CD14-positive monocyte (primary cell): ENCODE data around the gene SKIC8. TPM values are rescaled to one million over a fixed set of nuclear protein-coding genes. Genes with fewer than 3 reads are reported as not detected.

ENCODE experiments used
- DNase-seq, 3 donors: peaks; one replicate each; pipeline ENCODE4 v3.0.0-alpha.2; 2011 to 2022
- H2AFZ ChIP-seq: 2 replicates; pipeline ENCODE4 v1.6.0; 2012; ENCODE audit warnings: mild to moderate bottlenecking, low read depth, low read length, inconsistent platforms; ENCODE audit not compliant: insufficient read depth, poor library complexity, severe bottlenecking
- H3K27ac ChIP-seq, 2 donors: 1 replicate in 1 of 2; 2 replicates in 1 of 2; pipeline ENCODE4 v1.5.1; 2012 to 2013; ENCODE audit warnings: low read length in 2 of 2, control low read depth in 1 of 2, inconsistent platforms in 1 of 2, low read depth in 1 of 2, mild to moderate bottlenecking in 1 of 2
- H3K27me3 ChIP-seq, 2 donors: one replicate each; pipeline versions ENCODE4 v1.6.0 to v1.6.1; 2011 to 2013; ENCODE audit warnings: low read length in 2 of 2; ENCODE audit not compliant: control insufficient read depth in 2 of 2, insufficient read depth in 2 of 2
- H3K36me3 ChIP-seq, 2 donors: replicated peaks in 1 of 2; 1 replicate in 1 of 2; 2 replicates in 1 of 2; pipeline versions ENCODE4 v1.5.1 to v1.6.1; 2012 to 2013; ENCODE audit warnings: low read length in 2 of 2, control low read depth in 1 of 2, inconsistent platforms in 1 of 2, mild to moderate bottlenecking in 1 of 2; ENCODE audit not compliant: insufficient read depth in 2 of 2, control insufficient read depth in 1 of 2
- H3K4me1 ChIP-seq, 2 donors: 1 replicate in 1 of 2; 2 replicates in 1 of 2; pipeline versions ENCODE4 v1.5.1 to v1.6.1; 2012 to 2013; ENCODE audit warnings: low read length in 2 of 2, control low read depth in 1 of 2, inconsistent platforms in 1 of 2, mild to moderate bottlenecking in 1 of 2, moderate library complexity in 1 of 2; ENCODE audit not compliant: insufficient read depth in 2 of 2, control insufficient read depth in 1 of 2
- H3K4me2 ChIP-seq: replicated peaks from 2 replicates; pipeline ENCODE3; 2012; ENCODE audit warnings: low read length, moderate library complexity, mild to moderate bottlenecking; ENCODE audit not compliant: poor library complexity, severe bottlenecking; ENCODE audit errors: extremely low read depth
- H3K4me3 ChIP-seq, 3 experiments: fragments of 200-600 bp in 1 of 3; sonication (generic) in 1 of 3; replicated peaks in 1 of 3; 1 replicate in 2 of 3; 2 replicates in 1 of 3; pipeline ENCODE4 v1.5.1; 2011 to 2013; ENCODE audit warnings: low read length in 3 of 3, mild to moderate bottlenecking in 3 of 3, control low read depth in 2 of 3, low read depth in 2 of 3, inconsistent platforms in 1 of 3, moderate library complexity in 1 of 3
- H3K79me2 ChIP-seq: 2 replicates; pipeline ENCODE4 v1.6.0; 2012; ENCODE audit warnings: mild to moderate bottlenecking, control low read depth, inconsistent platforms, low read length, moderate library complexity; ENCODE audit not compliant: insufficient read depth
- H3K9ac ChIP-seq: 2 replicates; pipeline ENCODE4 v1.6.0; 2017; ENCODE audit warnings: low read length, mild to moderate bottlenecking; ENCODE audit not compliant: insufficient read depth, poor library complexity, severe bottlenecking
- H3K9me3 ChIP-seq, 2 donors: replicated peaks in 1 of 2; 1 replicate in 1 of 2; 2 replicates in 1 of 2; pipeline versions ENCODE4 v1.5.1 to v1.6.1; 2012 to 2013; ENCODE audit warnings: low read length in 2 of 2, control low read depth in 1 of 2; ENCODE audit not compliant: control insufficient read depth in 1 of 2, insufficient read depth in 1 of 2
- H4K20me1 ChIP-seq: 2 replicates; pipeline ENCODE4 v1.6.0; 2012; ENCODE audit warnings: mild to moderate bottlenecking, low read length, control low read depth, moderate library complexity; ENCODE audit not compliant: insufficient read depth
- H3K27ac Mint-ChIP-seq, 7 donors: one replicate each; pipeline ENCODE4 v1.8.0; 2020; ENCODE audit warnings: mild to moderate bottlenecking in 7 of 7, mixed read lengths in 7 of 7, moderate library complexity in 6 of 7, inconsistent platforms in 2 of 7
- H3K27me3 Mint-ChIP-seq, 3 donors: one replicate each; pipeline ENCODE4 v1.8.0; 2021 to 2022; ENCODE audit warnings: low read depth in 3 of 3, mild to moderate bottlenecking in 3 of 3, mixed read lengths in 3 of 3, moderate library complexity in 3 of 3, inconsistent platforms in 1 of 3
- H3K36me3 Mint-ChIP-seq, 2 donors: one replicate each; pipeline ENCODE4 v1.8.0; 2020; ENCODE audit warnings: mixed read lengths in 2 of 2, inconsistent platforms in 1 of 2, mild to moderate bottlenecking in 1 of 2
- H3K4me1 Mint-ChIP-seq: one replicate; pipeline ENCODE4 v1.8.0; 2020; ENCODE audit warnings: mild to moderate bottlenecking, mixed read lengths
- H3K4me3 Mint-ChIP-seq, 2 donors: one replicate each; pipeline ENCODE4 v1.8.0; 2020; ENCODE audit warnings: mild to moderate bottlenecking in 2 of 2, mixed read lengths in 2 of 2, moderate library complexity in 1 of 2
- H3K9me3 Mint-ChIP-seq, 7 donors: one replicate each; pipeline ENCODE4 v1.8.0; 2020 to 2022; ENCODE audit warnings: mixed read lengths in 7 of 7, mild to moderate bottlenecking in 6 of 7, moderate library complexity in 6 of 7, inconsistent platforms in 2 of 7
- CTCF ChIP-seq: fragments of 200-600 bp; IDR thresholded peaks from one replicate; pipeline ENCODE4 v1.8.0; 2022; ENCODE audit warnings: antibody characterized with exemption, mild to moderate bottlenecking
- WGBS: methylation state at CpG from one replicate; pipeline ENCODE4 v1.1.5; 2013; ENCODE audit warnings: missing lambda C conversion rate; ENCODE audit not compliant: insufficient coverage; 5-methylcytosine and 5-hydroxymethylcytosine counted together
- intact Hi-C, 2 donors: fragments of 100-400 bp; cut with micrococcal nuclease; formaldehyde crosslinking; loops; one replicate each; pipeline versions ENCODE4 v1.15.0 to v1.15.1; 2023
- polyA plus RNA-seq, 3 donors: library from polyadenylated mRNA; depleted of rRNA in 1 of 3; unstranded in 2 of 3; stranded (reverse) in 1 of 3; fragments of 300-500 nt in 2 of 3; fragments of >200 nt in 1 of 3; fragmentation: Illumina TruSeq in 2 of 3; gene quantifications; 1 replicate in 2 of 3; 2 replicates in 1 of 3; pipeline ENCODE4 v1.2.3, GENCODE V29; 2012 to 2021

Gene SKIC8
- polyA plus RNA-seq, 3 donors = 59.8 to 123 (median 88.0) TPM

GRCh38 chr15:78316283-78317083, 17.1 kb upstream of the SKIC8 start:
- no peaks in the 10 kb centered on the region for H3K9me3 ChIP-seq
- H2AFZ ChIP-seq = no peak overlapping the region
- H3K36me3 ChIP-seq = no peaks in the 10 kb centered on the region
- DNase-seq = no peak
- Mint-ChIP-seq H3K27me3 (peaks cover 0 to 8% (median 0%) of the 10 kb centered on the region in 3 donors), H3K36me3 (no peaks in the 10 kb centered on the region), H3K9me3 (no peaks in the 10 kb centered on the region), H3K4me1 (no peaks in the 10 kb centered on the region), H3K4me3 (no peak overlapping the region), H3K27ac (no peak overlapping the region)
- H3K27me3 ChIP-seq = no peaks in the 10 kb centered on the region
- no peak for TF ChIP-seq CTCF
- intact Hi-C loops = no loop called here
- H3K79me2 ChIP-seq = no peaks in the 10 kb centered on the region
- no peak overlapping the region for H3K4me2 ChIP-seq
- no peaks in the 10 kb centered on the region for H4K20me1 ChIP-seq
- WGBS = 92% methylated on average over 9 of the region's 17 CpGs
- H3K27ac ChIP-seq = no peak overlapping the region
- no peak overlapping the region for H3K4me3 ChIP-seq
- no peaks in the 10 kb centered on the region for H3K4me1 ChIP-seq
- H3K9ac ChIP-seq = no peak overlapping the region

GRCh38 chr15:78315686-78316282, 16.4 kb upstream of the SKIC8 start:
- H3K9me3 Mint-ChIP-seq = no peaks in the 10 kb centered on the region
- DNase-seq = no peak
- H3K27me3 Mint-ChIP-seq = peaks cover 0 to 8% (median 0%) of the 10 kb centered on the region in 3 donors
- H3K27me3 ChIP-seq = no peaks in the 10 kb centered on the region
- no peaks in the 10 kb centered on the region for H3K36me3 ChIP-seq
- H3K9me3 ChIP-seq = no peaks in the 10 kb centered on the region
- no peaks in the 10 kb centered on the region for H3K36me3 Mint-ChIP-seq
- no peaks in the 10 kb centered on the region for H3K4me1 Mint-ChIP-seq
- no peak overlapping the region for H3K27ac ChIP-seq
- H3K9ac ChIP-seq = no peak overlapping the region
- no peak overlapping the region for H3K27ac Mint-ChIP-seq
- intact Hi-C loops = no loop called here
- TF ChIP-seq CTCF = no peak
- no peaks in the 10 kb centered on the region for H3K4me1 ChIP-seq
- no peaks in the 10 kb centered on the region for H3K79me2 ChIP-seq
- no peak overlapping the region for H3K4me2 ChIP-seq
- WGBS = 92% methylated on average over 5 of the region's 7 CpGs
- H4K20me1 ChIP-seq = no peaks in the 10 kb centered on the region
- no peak overlapping the region for H3K4me3 Mint-ChIP-seq
- H3K4me3 ChIP-seq = no peak overlapping the region
- no peak overlapping the region for H2AFZ ChIP-seq
